GM12878 (cell line): ENCODE results near the gene RNF183. TPM values are rescaled to one million over a fixed set of nuclear protein-coding genes. Genes with fewer than 3 reads are reported as not detected.

Experiments
- ATF3 ChIP-seq: IDR thresholded peaks from 2 replicates; pipeline ENCODE4 v1.6.1; 2011; ENCODE audit warnings: low read depth, mild to moderate bottlenecking, low read length, moderate library complexity, borderline replicate concordance; ENCODE audit errors: extremely low read depth
- CREM ChIP-seq: IDR thresholded peaks from 2 replicates; pipeline ENCODE4 v1.6.1; 2014; ENCODE audit warnings: antibody characterized with exemption, low read depth
- MEF2B ChIP-seq: fragments of 450-650 bp; IDR thresholded peaks from 2 replicates; pipeline ENCODE4 v1.6.1; 2018; ENCODE audit warnings: mild to moderate bottlenecking, moderate library complexity; ENCODE audit not compliant: partially characterized antibody, poor library complexity, severe bottlenecking
- NFXL1 ChIP-seq: fragments of 450-650 bp; IDR thresholded peaks from 2 replicates; pipeline ENCODE4 v1.6.1; 2017; ENCODE audit warnings: antibody characterized with exemption, mild to moderate bottlenecking, borderline replicate concordance
- NR2F1 ChIP-seq: fragments of 450-650 bp; conservative IDR thresholded peaks from 2 replicates; pipeline ENCODE4 v1.6.1; 2017; ENCODE audit warnings: mild to moderate bottlenecking
- RCOR1 ChIP-seq: conservative IDR thresholded peaks from 2 replicates; pipeline ENCODE4 v1.6.1; 2012; ENCODE audit warnings: low read depth, low read length, improper control_type of control experiment
- SMAD5 ChIP-seq: IDR thresholded peaks from 2 replicates; pipeline ENCODE4 v1.6.1; 2016; ENCODE audit warnings: antibody characterized with exemption, low read depth
- SP1 ChIP-seq: IDR thresholded peaks from one replicate; pipeline ENCODE4 v1.6.1; 2011; ENCODE audit warnings: low read depth, low read length
- TARDBP ChIP-seq: IDR thresholded peaks from 2 replicates; pipeline ENCODE4 v1.6.1; 2016; ENCODE audit warnings: borderline replicate concordance
- TCF12 ChIP-seq: IDR thresholded peaks from 2 replicates; pipeline ENCODE4 v1.6.1; 2011; ENCODE audit warnings: low read depth, mild to moderate bottlenecking, low read length
- TCF3 ChIP-seq: IDR thresholded peaks from 2 replicates; pipeline ENCODE4 v1.6.1; 2012; ENCODE audit warnings: low read depth, mild to moderate bottlenecking, low read length, borderline replicate concordance; ENCODE audit not compliant: insufficient read depth
- ZBTB4 ChIP-seq: fragments of 450-650 bp; formaldehyde crosslinking; IDR thresholded peaks from 2 replicates; pipeline ENCODE4 v1.4.0; 2022; ENCODE audit warnings: mild to moderate bottlenecking, moderate library complexity
- ZNF384 ChIP-seq: IDR thresholded peaks from 2 replicates; pipeline ENCODE4 v1.6.1; 2012; ENCODE audit warnings: low read depth, mild to moderate bottlenecking, low read length, improper control_type of control experiment, borderline replicate concordance
- ZNF622 ChIP-seq: fragments of 450-650 bp; IDR thresholded peaks from 2 replicates; pipeline ENCODE4 v1.6.1; 2017; ENCODE audit warnings: mild to moderate bottlenecking, inconsistent platforms
- polyA plus RNA-seq, 11 experiments: library from polyadenylated mRNA; depleted of rRNA in 4 of 11; unstranded in 6 of 11; stranded (reverse) in 5 of 11; fragments of >200 nt; fragmentation: Nextera tagmentation in 4 of 11; fragmentation: Illumina TruSeq in 1 of 11; extraction: Ambion mirVana in 4 of 11; extraction: Trizol in 1 of 11; gene quantifications; 1 replicate in 1 of 11; 2 replicates in 10 of 11; pipeline versions ENCODE4 v1.2.1 to v1.2.3, GENCODE V29; 2011 to 2016; ENCODE audit warnings: inconsistent platforms in 2 of 11, missing spikeins in 2 of 11, low read depth in 1 of 11
- total RNA-seq, 4 experiments: library from RNA; depleted of rRNA in 3 of 4; stranded (reverse); fragments of >200 nt in 3 of 4; fragmentation: Illumina TruSeq in 1 of 4; extraction: Trizol in 1 of 4; gene quantifications; 2 replicates each; pipeline versions ENCODE4 v1.2.1 to v1.2.3, GENCODE V29; 2013 to 2021
- TF ChIP-seq, protein P1 (sequence below): fragments of 450-650 bp; IDR thresholded peaks from 2 replicates; pipeline ENCODE4 v1.6.1; 2017; ENCODE audit warnings: mild to moderate bottlenecking, moderate library complexity
- TF ChIP-seq, protein P2 (sequence below): fragments of 450-650 bp; IDR thresholded peaks from 2 replicates; pipeline ENCODE4 v1.6.1; 2017; ENCODE audit warnings: mild to moderate bottlenecking, moderate library complexity

The RNF183 gene
- total and polyA plus RNA-seq, 10 of the 15 experiments (the other 5 are each of a cell fraction or from before 2014, with no cell fraction given) = 0.03 to 0.26 (median 0.07) TPM; not detected in 6

GRCh38 chr9:113275157-113276131 is 27.7 kb downstream of the RNF183 start, which contains the start of the genes CDC26 and PRPF4 (continued):
- TF ChIP-seq, protein P1, sequence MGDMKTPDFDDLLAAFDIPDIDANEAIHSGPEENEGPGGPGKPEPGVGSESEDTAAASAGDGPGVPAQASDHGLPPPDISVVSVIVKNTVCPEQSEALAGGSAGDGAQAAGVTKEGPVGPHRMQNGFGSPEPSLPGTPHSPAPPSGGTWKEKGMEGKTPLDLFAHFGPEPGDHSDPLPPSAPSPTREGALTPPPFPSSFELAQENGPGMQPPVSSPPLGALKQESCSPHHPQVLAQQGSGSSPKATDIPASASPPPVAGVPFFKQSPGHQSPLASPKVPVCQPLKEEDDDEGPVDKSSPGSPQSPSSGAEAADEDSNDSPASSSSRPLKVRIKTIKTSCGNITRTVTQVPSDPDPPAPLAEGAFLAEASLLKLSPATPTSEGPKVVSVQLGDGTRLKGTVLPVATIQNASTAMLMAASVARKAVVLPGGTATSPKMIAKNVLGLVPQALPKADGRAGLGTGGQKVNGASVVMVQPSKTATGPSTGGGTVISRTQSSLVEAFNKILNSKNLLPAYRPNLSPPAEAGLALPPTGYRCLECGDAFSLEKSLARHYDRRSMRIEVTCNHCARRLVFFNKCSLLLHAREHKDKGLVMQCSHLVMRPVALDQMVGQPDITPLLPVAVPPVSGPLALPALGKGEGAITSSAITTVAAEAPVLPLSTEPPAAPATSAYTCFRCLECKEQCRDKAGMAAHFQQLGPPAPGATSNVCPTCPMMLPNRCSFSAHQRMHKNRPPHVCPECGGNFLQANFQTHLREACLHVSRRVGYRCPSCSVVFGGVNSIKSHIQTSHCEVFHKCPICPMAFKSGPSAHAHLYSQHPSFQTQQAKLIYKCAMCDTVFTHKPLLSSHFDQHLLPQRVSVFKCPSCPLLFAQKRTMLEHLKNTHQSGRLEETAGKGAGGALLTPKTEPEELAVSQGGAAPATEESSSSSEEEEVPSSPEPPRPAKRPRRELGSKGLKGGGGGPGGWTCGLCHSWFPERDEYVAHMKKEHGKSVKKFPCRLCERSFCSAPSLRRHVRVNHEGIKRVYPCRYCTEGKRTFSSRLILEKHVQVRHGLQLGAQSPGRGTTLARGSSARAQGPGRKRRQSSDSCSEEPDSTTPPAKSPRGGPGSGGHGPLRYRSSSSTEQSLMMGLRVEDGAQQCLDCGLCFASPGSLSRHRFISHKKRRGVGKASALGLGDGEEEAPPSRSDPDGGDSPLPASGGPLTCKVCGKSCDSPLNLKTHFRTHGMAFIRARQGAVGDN = peak; percentile 66; the same call in 1 of the 2 replicates
- no peak for TF ChIP-seq RCOR1
- TF ChIP-seq, protein P2, sequence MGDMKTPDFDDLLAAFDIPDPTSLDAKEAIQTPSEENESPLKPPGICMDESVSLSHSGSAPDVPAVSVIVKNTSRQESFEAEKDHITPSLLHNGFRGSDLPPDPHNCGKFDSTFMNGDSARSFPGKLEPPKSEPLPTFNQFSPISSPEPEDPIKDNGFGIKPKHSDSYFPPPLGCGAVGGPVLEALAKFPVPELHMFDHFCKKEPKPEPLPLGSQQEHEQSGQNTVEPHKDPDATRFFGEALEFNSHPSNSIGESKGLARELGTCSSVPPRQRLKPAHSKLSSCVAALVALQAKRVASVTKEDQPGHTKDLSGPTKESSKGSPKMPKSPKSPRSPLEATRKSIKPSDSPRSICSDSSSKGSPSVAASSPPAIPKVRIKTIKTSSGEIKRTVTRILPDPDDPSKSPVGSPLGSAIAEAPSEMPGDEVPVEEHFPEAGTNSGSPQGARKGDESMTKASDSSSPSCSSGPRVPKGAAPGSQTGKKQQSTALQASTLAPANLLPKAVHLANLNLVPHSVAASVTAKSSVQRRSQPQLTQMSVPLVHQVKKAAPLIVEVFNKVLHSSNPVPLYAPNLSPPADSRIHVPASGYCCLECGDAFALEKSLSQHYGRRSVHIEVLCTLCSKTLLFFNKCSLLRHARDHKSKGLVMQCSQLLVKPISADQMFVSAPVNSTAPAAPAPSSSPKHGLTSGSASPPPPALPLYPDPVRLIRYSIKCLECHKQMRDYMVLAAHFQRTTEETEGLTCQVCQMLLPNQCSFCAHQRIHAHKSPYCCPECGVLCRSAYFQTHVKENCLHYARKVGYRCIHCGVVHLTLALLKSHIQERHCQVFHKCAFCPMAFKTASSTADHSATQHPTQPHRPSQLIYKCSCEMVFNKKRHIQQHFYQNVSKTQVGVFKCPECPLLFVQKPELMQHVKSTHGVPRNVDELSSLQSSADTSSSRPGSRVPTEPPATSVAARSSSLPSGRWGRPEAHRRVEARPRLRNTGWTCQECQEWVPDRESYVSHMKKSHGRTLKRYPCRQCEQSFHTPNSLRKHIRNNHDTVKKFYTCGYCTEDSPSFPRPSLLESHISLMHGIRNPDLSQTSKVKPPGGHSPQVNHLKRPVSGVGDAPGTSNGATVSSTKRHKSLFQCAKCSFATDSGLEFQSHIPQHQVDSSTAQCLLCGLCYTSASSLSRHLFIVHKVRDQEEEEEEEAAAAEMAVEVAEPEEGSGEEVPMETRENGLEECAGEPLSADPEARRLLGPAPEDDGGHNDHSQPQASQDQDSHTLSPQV = no peak
- TF ChIP-seq TCF12 = no peak
- TF ChIP-seq MEF2B = no peak
- peak; percentile 14 for TF ChIP-seq SP1
- no peak for TF ChIP-seq ZNF622
- 0 out of 2 replicates have a peak, but pooled peaks have one; percentile 10 for TF ChIP-seq TCF3
- no peak; the same call in 1 of the 2 replicates for TF ChIP-seq ATF3
- no peak for TF ChIP-seq NFXL1
- TF ChIP-seq ZNF384 = no peak
- no peak for TF ChIP-seq TARDBP
- TF ChIP-seq CREM = peak; percentile 99
- TF ChIP-seq ZBTB4 (CRISPR knock-in tag) = no peak
- TF ChIP-seq SMAD5 = peak; percentile 95
- peak; percentile 85 for TF ChIP-seq NR2F1
